Gastrocnemius medialis (tissue), 4 donors: ENCODE data around the gene TFR2. TPM values are rescaled to one million over a fixed set of nuclear protein-coding genes. Genes with fewer than 3 reads are reported as not detected.

ENCODE experiments used
- ATAC-seq, 2 donors: fragments of 150-250 bp; one replicate each; pipeline ENCODE4 v1.9.1; 2016
- DNase-seq, 2 donors: peaks; one replicate each; pipeline ENCODE4 v3.0.0-alpha.2; 2019
- H3K27ac ChIP-seq, 4 donors: fragments of 200-600 bp; sonication (generic); 1 replicate in 1 of 4; 2 replicates in 3 of 4; pipeline ENCODE4 v1.5.1; 2016 to 2018; ENCODE audit warnings: mild to moderate bottlenecking in 2 of 4, moderate library complexity in 1 of 4
- H3K27me3 ChIP-seq, 3 donors: fragments of 200-600 bp; sonication (generic) in 2 of 3; 1 replicate in 1 of 3; 2 replicates in 2 of 3; pipeline versions ENCODE4 v1.5.1 to v1.6.0; 2016 to 2019; ENCODE audit warnings: mild to moderate bottlenecking in 1 of 3, moderate library complexity in 1 of 3
- H3K36me3 ChIP-seq, 2 donors: fragments of 200-600 bp; sonication (generic) in 1 of 2; one replicate each; pipeline ENCODE4 v1.5.1; 2017 to 2018
- H3K4me1 ChIP-seq, 2 donors: fragments of 200-600 bp; sonication (generic) in 1 of 2; one replicate each; pipeline ENCODE4 v1.5.1; 2016 to 2017; ENCODE audit warnings: mild to moderate bottlenecking in 2 of 2
- H3K4me3 ChIP-seq, 4 donors: fragments of 200-600 bp; sonication (generic) in 3 of 4; 1 replicate in 1 of 4; 2 replicates in 3 of 4; pipeline ENCODE4 v1.5.1; 2016 to 2019; ENCODE audit warnings: mild to moderate bottlenecking in 2 of 4
- H3K9me3 ChIP-seq, 3 donors: fragments of 200-600 bp; sonication (generic) in 2 of 3; 1 replicate in 1 of 3; 2 replicates in 2 of 3; pipeline ENCODE4 v1.5.1; 2016 to 2019
- CTCF ChIP-seq, 5 experiments: fragments of 450-650 bp in 3 of 5; fragments of 200-600 bp in 2 of 5; sonication (generic) in 2 of 5; IDR thresholded peaks in 4 of 5; conservative IDR thresholded peaks in 1 of 5; 1 replicate in 4 of 5; 2 replicates in 1 of 5; pipeline ENCODE4 v1.5.1; 2016 to 2019; ENCODE audit warnings: antibody characterized with exemption in 5 of 5, mild to moderate bottlenecking in 3 of 5, moderate library complexity in 3 of 5
- POLR2A ChIP-seq, 2 donors: fragments of 450-650 bp; IDR thresholded peaks; one replicate each; pipeline ENCODE4 v1.6.1; 2017; ENCODE audit warnings: antibody characterized with exemption in 2 of 2, mild to moderate bottlenecking in 2 of 2, moderate library complexity in 2 of 2
- in situ Hi-C, 4 donors: fragments of 200-750 bp; cut with MboI; loops; one replicate each; pipeline versions ENCODE4 v1.15.0 to v1.8.0; 2017; ENCODE audit warnings: low sequenced_read_pairs in 4 of 4
- intact Hi-C: fragments of 100-400 bp; cut with DNase I; formaldehyde crosslinking; loops from one replicate; pipeline ENCODE4 v1.15.1; 2023; ENCODE audit warnings: low total_unique reads
- total RNA-seq, 4 donors: library from RNA; depleted of rRNA; stranded (reverse); fragments of >200 nt; gene quantifications; one replicate each; pipeline versions ENCODE4 v1.1.0 to v1.2.3, GENCODE V29; 2016

The TFR2 gene
- total RNA-seq, 4 donors from 2014 or later: 1.0 to 1.3 TPM; not detected in 2

DNA sequence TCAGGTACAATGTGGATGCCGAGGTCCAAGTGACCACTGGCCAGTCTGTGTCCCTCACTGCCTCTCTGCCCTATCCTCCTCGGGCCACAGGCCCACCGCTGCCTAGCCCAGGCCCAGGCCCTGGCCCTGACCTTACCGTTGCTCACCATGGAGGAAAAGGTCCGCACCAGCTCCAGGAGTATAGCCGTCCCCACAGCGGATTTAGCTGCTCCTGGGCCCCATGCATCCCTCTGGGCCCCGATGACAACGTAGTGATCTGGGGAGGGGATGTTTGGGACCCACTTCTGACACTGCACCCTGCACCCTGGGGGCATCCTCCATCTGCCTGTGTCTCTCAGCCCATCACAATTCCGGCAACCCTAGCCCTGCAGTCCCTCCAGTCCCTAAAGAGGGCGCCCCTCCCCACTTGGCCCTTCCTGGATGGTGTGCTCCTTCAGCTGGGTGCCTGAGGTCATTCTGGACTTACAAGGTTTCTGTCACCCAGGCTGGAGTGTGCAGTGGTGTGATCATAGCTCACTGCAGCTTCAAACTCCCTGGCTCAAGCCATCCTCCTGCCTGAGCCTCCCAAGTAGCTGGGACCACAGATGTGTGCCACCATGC is 12.1 kb downstream of the TFR2 start:
- H3K36me3 ChIP-seq: no peaks in the 10 kb centered on the region
- in situ Hi-C loops (no loop called here), intact Hi-C loops (no loop called here)
- H3K27ac ChIP-seq: no peak overlapping the region
- H3K4me1 ChIP-seq: peaks cover 3 to 11% of the 10 kb centered on the region in 2 donors
- H3K9me3 ChIP-seq: no peaks in the 10 kb centered on the region
- H3K27me3 ChIP-seq: peaks cover 23 to 37% (median 36%) of the 10 kb centered on the region in 3 donors
- ATAC-seq (no peak), DNase-seq (no peak)
- no peak overlapping the region for H3K4me3 ChIP-seq
- no peak for TF ChIP-seq POLR2A (IDR thresholded peaks at IDR 0.05)
- TF ChIP-seq CTCF (IDR thresholded peaks at IDR 0.05 in 4 of 5, conservative IDR thresholded peaks at IDR 0.05 in 1 of 5): no peak

DNA sequence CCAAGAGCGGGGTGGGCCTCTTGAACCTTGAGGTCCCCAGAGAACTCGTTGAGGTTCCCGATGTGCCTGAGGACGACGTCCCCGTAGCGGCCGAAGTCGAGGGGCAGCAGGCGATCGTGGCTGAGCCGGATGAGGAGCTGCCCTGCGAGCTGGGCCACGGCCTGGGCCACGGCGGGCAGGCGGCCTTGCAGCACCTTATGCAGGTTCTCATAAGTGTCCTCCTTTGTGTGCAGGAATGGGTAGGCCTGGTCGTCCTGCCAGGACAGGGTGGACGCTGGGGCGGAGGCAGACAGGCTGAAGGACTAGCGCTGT is 14.2 kb downstream of the TFR2 start:
- TF ChIP-seq POLR2A (IDR thresholded peaks at IDR 0.05) (no peak), CTCF (IDR thresholded peaks at IDR 0.05 in 4 of 5, conservative IDR thresholded peaks at IDR 0.05 in 1 of 5) (no peak)
- in situ Hi-C loops: no loop called here
- H3K4me3 ChIP-seq: peak overlapping the region in 1 of 4 donors; percentile 44
- DNase-seq: no peak
- H3K27ac ChIP-seq: no peak overlapping the region
- H3K27me3 ChIP-seq: peaks cover 10 to 21% (median 16%) of the 10 kb centered on the region in 3 donors
- intact Hi-C loops: no loop called here
- no peaks in the 10 kb centered on the region for H3K9me3 ChIP-seq
- ATAC-seq: no peak
- H3K36me3 ChIP-seq: no peaks in the 10 kb centered on the region
- peaks cover 3% of the 10 kb centered on the region in 2 donors for H3K4me1 ChIP-seq

DNA sequence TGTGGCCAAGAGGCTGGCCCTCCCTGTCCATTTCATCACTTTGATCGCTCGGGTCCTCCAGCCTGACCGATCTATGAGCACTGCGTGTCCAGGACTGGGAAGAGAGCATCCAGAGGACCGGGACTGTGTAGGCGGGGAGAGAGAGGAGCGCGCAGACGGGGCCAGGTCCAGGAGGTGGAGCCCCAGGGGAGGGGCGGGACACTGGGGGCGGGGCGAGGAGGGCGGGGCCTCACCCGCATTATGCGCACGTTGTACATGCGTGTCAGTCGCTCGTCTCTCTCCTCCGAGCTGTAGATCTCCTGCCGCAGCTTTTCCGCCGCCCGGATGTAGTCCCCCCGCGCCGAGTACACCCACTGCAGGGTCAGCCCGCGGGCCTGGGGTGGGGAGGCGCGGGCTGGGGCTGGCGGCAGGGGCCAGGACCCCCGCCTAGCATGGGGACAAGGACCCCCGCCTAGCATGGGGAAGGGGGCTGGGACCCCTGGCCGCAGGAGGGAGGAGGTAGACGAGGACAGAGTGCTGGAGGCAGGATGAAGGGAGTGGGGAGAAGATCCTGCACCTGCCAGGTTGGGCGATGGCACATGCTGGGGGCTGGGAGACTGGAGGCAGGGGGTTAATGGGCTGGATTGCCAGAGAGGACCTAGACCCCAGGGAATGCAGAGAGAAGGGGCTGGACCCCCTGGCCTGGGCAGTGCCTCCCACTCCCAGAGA is 14.7 kb downstream of the TFR2 start:
- Histone ChIP-seq H3K27me3 (peaks cover 6 to 17% (median 15%) of the 10 kb centered on the region in 3 donors), H3K36me3 (no peaks in the 10 kb centered on the region), H3K9me3 (no peaks in the 10 kb centered on the region), H3K27ac (no peak overlapping the region), H3K4me3 (peak overlapping the region; percentile 33 to 53 (median 48)), H3K4me1 (peaks cover 3% of the 10 kb centered on the region in 2 donors)
- peak; percentile 74 to 94 for ATAC-seq
- in situ Hi-C loops (no loop called here), intact Hi-C loops (no loop called here)
- TF ChIP-seq CTCF (IDR thresholded peaks at IDR 0.05 in 4 of 5, conservative IDR thresholded peaks at IDR 0.05 in 1 of 5): no peak
- TF ChIP-seq POLR2A (IDR thresholded peaks at IDR 0.05): no peak
- peak; percentile 49 to 67 for DNase-seq

GRCh38 chr7:100626055-100626454 is 15.3 kb downstream of the TFR2 start:
- intact Hi-C loops (no loop called here), in situ Hi-C loops (no loop called here)
- H3K4me1 ChIP-seq: peaks cover 3% of the 10 kb centered on the region in 2 donors
- ATAC-seq: no peak
- H3K27ac ChIP-seq: no peak overlapping the region
- no peaks in the 10 kb centered on the region for H3K9me3 ChIP-seq
- TF ChIP-seq CTCF (IDR thresholded peaks at IDR 0.05 in 4 of 5, conservative IDR thresholded peaks at IDR 0.05 in 1 of 5) (no peak), POLR2A (IDR thresholded peaks at IDR 0.05) (no peak)
- H3K36me3 ChIP-seq: no peaks in the 10 kb centered on the region
- peak overlapping the region; percentile 33 to 53 (median 48) for H3K4me3 ChIP-seq
- no peak for DNase-seq
- peaks cover 5 to 15% (median 13%) of the 10 kb centered on the region in 3 donors for H3K27me3 ChIP-seq
